GM12878 (cell line): ENCODE data around the gene TMEM178A. TPM values are rescaled to one million over a fixed set of nuclear protein-coding genes. Genes with fewer than 3 reads are reported as not detected.

Experiments used
- ATAC-seq: fragments of 200-7000 bp; cut with Tn5 transposase; 3 replicates; pipeline ENCODE4 v1.9.1; 2020; ENCODE audit warnings: mild to moderate bottlenecking, moderate library complexity
- BruUV-seq: library from RNA; stranded (reverse); fragments of 400-500 nt; replicated peaks from 2 replicates; lab custom pipeline; 2021; lab: Mats Ljungman, UMichigan
- CTCF ChIA-PET: fragments of 300-600 bp; sonication (Branson Sonifier 250); formaldehyde crosslinking; extraction: SDS; loops from one replicate; lab custom pipeline; 2021; ENCODE audit warnings: inconsistent platforms; lab: Yijun Ruan, JAX
- POLR2A ChIA-PET: fragments of 350-600 bp; formaldehyde crosslinking; extraction: SDS; loops from one replicate; lab custom pipeline; 2021; ENCODE audit warnings: inconsistent platforms; lab: Charles Lee
- RAD21 ChIA-PET: fragments of 300-600 bp; sonication (Branson Sonifier 250); formaldehyde crosslinking; loops from one replicate; lab custom pipeline; 2023; ENCODE audit warnings: antibody characterized with exemption; ENCODE audit not compliant: unreplicated experiment; lab: Charles Lee
- SMC1A ChIA-PET: fragments of 300-600 bp; sonication (Branson Sonifier 250); formaldehyde crosslinking; loops from one replicate; lab custom pipeline; 2023; ENCODE audit not compliant: unreplicated experiment, uncharacterized antibody; lab: Charles Lee
- DNase-seq: peaks from one replicate; pipeline ENCODE4 v3.0.0-alpha.2; 2011; ENCODE audit warnings: low read depth, low spot score
- FAIRE-seq: peaks from 3 replicates; lab custom pipeline; 2011; peaks lifted over from hg19 to GRCh38; lab: Jason Lieb, UNC
- H2AFZ ChIP-seq: 2 replicates; pipeline ENCODE4 v1.6.0; 2011; ENCODE audit warnings: low read depth, low read length, control low read depth; ENCODE audit not compliant: control insufficient read depth
- H3K27ac ChIP-seq: 2 replicates; pipeline ENCODE4 v1.5.1; 2011; ENCODE audit warnings: control low read depth; ENCODE audit not compliant: control insufficient read depth, insufficient read depth
- H3K27me3 ChIP-seq, 2 experiments: replicated peaks in 1 of 2; 2 replicates each; pipeline versions ENCODE4 v1.6.0 to v1.6.1; 2011; ENCODE audit warnings: low read length in 1 of 2; ENCODE audit not compliant: control insufficient read depth in 2 of 2, insufficient read depth in 2 of 2
- H3K36me3 ChIP-seq, 2 experiments: 2 replicates each; pipeline ENCODE4 v1.5.1; 2011; ENCODE audit warnings: low read length in 1 of 2; ENCODE audit not compliant: control insufficient read depth in 2 of 2, insufficient read depth in 2 of 2
- H3K4me1 ChIP-seq: 2 replicates; pipeline ENCODE4 v1.6.1; 2011; ENCODE audit warnings: mild to moderate bottlenecking, low read length, moderate library complexity, mixed read lengths; ENCODE audit not compliant: control insufficient read depth, insufficient read depth
- H3K4me2 ChIP-seq: 2 replicates; pipeline ENCODE4 v1.6.0; 2011; ENCODE audit warnings: control low read depth; ENCODE audit not compliant: control insufficient read depth, insufficient read depth
- H3K4me3 ChIP-seq: fragments of 200-600 bp; sonication (generic); 2 replicates; pipeline ENCODE4 v1.5.1; 2016
- H3K79me2 ChIP-seq: 2 replicates; pipeline ENCODE4 v1.6.0; 2011; ENCODE audit warnings: low read length; ENCODE audit not compliant: control insufficient read depth, insufficient read depth
- H3K9ac ChIP-seq: 2 replicates; pipeline ENCODE4 v1.8.0; 2011; ENCODE audit warnings: low read length, control low read depth, mixed read lengths; ENCODE audit not compliant: control insufficient read depth, insufficient read depth
- H3K9me3 ChIP-seq: replicated peaks from 3 replicates; pipeline ENCODE4 v1.5.1; 2011; ENCODE audit warnings: mild to moderate bottlenecking, low read length; ENCODE audit not compliant: control insufficient read depth, insufficient read depth
- H4K20me1 ChIP-seq: 2 replicates; pipeline ENCODE4 v1.6.0; 2011; ENCODE audit not compliant: control insufficient read depth, insufficient read depth
- EED ChIP-seq: sonication (generic); IDR thresholded peaks from 2 replicates; pipeline ENCODE4 v1.6.1; 2016; ENCODE audit warnings: antibody characterized with exemption, low read depth
- EP300 ChIP-seq, 2 experiments: fragments of 150-350 bp in 1 of 2; IDR thresholded peaks; 2 replicates each; pipeline ENCODE4 v1.6.1; 2011 to 2012; ENCODE audit warnings: low read depth in 2 of 2, low read length in 2 of 2, borderline replicate concordance in 1 of 2, improper control_type of control experiment in 1 of 2, inconsistent platforms in 1 of 2; ENCODE audit not compliant: control insufficient read depth in 1 of 2
- FOS ChIP-seq: IDR thresholded peaks from 3 replicates; pipeline ENCODE4 v1.6.1; 2011; ENCODE audit warnings: borderline replicate concordance; ENCODE audit not compliant: insufficient read length; ENCODE audit errors: extremely low read depth
- FOXK2 ChIP-seq: fragments of 450-650 bp; IDR thresholded peaks from 2 replicates; pipeline ENCODE4 v1.6.1; 2017; ENCODE audit warnings: mild to moderate bottlenecking, moderate library complexity
- GABPA ChIP-seq: IDR thresholded peaks from 2 replicates; pipeline ENCODE4 v1.6.1; 2014; ENCODE audit warnings: antibody characterized with exemption, low read depth, mild to moderate bottlenecking, inconsistent platforms
- IKZF1 ChIP-seq: fragments of 450-650 bp; conservative IDR thresholded peaks from 2 replicates; pipeline ENCODE4 v1.6.1; 2017; ENCODE audit warnings: antibody characterized with exemption, mild to moderate bottlenecking
- MXI1 ChIP-seq: fragments of 150-350 bp; IDR thresholded peaks from 2 replicates; pipeline ENCODE4 v1.6.1; 2011; ENCODE audit warnings: low read depth, mild to moderate bottlenecking, inconsistent platforms, low read length, improper control_type of control experiment
- MYC ChIP-seq: IDR thresholded peaks from 2 replicates; pipeline ENCODE4 v1.6.1; 2011; ENCODE audit warnings: mild to moderate bottlenecking, low read length, moderate library complexity, inconsistent platforms; ENCODE audit not compliant: insufficient read depth, insufficient replicate concordance, insufficient read length, severe bottlenecking
- RBBP5 ChIP-seq: fragments of 200-600 bp; sonication (generic); conservative IDR thresholded peaks from 2 replicates; pipeline ENCODE4 v1.6.1; 2016
- RCOR1 ChIP-seq: conservative IDR thresholded peaks from 2 replicates; pipeline ENCODE4 v1.6.1; 2012; ENCODE audit warnings: low read depth, low read length, improper control_type of control experiment
- RELA ChIP-seq: fragments of 450-650 bp; IDR thresholded peaks from 2 replicates; pipeline ENCODE4 v1.8.0; 2014; ENCODE audit warnings: borderline replicate concordance; ENCODE audit not compliant: partially characterized antibody
- SP1 ChIP-seq: IDR thresholded peaks from one replicate; pipeline ENCODE4 v1.6.1; 2011; ENCODE audit warnings: low read depth, low read length
- STAT3 ChIP-seq: IDR thresholded peaks from 2 replicates; pipeline ENCODE4 v1.6.1; 2011; ENCODE audit warnings: low read depth, low read length, improper control_type of control experiment
- TCF12 ChIP-seq: IDR thresholded peaks from 2 replicates; pipeline ENCODE4 v1.6.1; 2011; ENCODE audit warnings: low read depth, mild to moderate bottlenecking, low read length
- YY1 ChIP-seq: IDR thresholded peaks from 2 replicates; pipeline ENCODE4 v1.6.1; 2011; ENCODE audit warnings: low read depth, mild to moderate bottlenecking, low read length
- ZNF207 ChIP-seq: fragments of 450-650 bp; IDR thresholded peaks from 2 replicates; pipeline ENCODE4 v1.6.1; 2014; ENCODE audit warnings: antibody characterized with exemption, mild to moderate bottlenecking, borderline replicate concordance
- whole genome bisulfite sequencing: methylation state at CpG from one replicate; pipeline ENCODE4 v1.1.6; 2016; ENCODE audit warnings: low lambda C conversion rate; ENCODE audit not compliant: insufficient replicate concordance, insufficient coverage; ENCODE audit errors: missing lambda C conversion rate; 5-methylcytosine and 5-hydroxymethylcytosine counted together
- in situ Hi-C: fragments of 300-500 bp; cut with MboI; formaldehyde crosslinking; loops from 9 replicates; pipeline ENCODE4 v1.14.3; 2018; ENCODE audit warnings: mixed read lengths
- intact Hi-C: fragments of 100-400 bp; cut with micrococcal nuclease; formaldehyde crosslinking; loops from one replicate; pipeline ENCODE4 v1.14.2; 2022; ENCODE audit not compliant: unreplicated experiment
- polyA plus RNA-seq, 11 experiments: library from polyadenylated mRNA; depleted of rRNA in 4 of 11; unstranded in 6 of 11; stranded (reverse) in 5 of 11; fragments of >200 nt; fragmentation: Nextera tagmentation in 4 of 11; fragmentation: Illumina TruSeq in 1 of 11; extraction: Ambion mirVana in 4 of 11; extraction: Trizol in 1 of 11; gene quantifications; 1 replicate in 1 of 11; 2 replicates in 10 of 11; pipeline versions ENCODE4 v1.2.1 to v1.2.3, GENCODE V29; 2011 to 2016; ENCODE audit warnings: inconsistent platforms in 2 of 11, missing spikeins in 2 of 11, low read depth in 1 of 11
- total RNA-seq, 4 experiments: library from RNA; depleted of rRNA in 3 of 4; stranded (reverse); fragments of >200 nt in 3 of 4; fragmentation: Illumina TruSeq in 1 of 4; extraction: Trizol in 1 of 4; gene quantifications; 2 replicates each; pipeline versions ENCODE4 v1.2.1 to v1.2.3, GENCODE V29; 2013 to 2021

The TMEM178A gene
- total and polyA plus RNA-seq, 10 of the 15 experiments (the other 5 are each of a cell fraction or from before 2014, with no cell fraction given): not detected

GRCh38 chr2:39701137-39701536 lies 35.4 kb downstream of the TMEM178A start:
- CTCF ChIA-PET: no interaction called here
- Histone ChIP-seq H3K79me2 (no peaks in the 10 kb centered on the region), H3K4me1 (no peaks in the 10 kb centered on the region), H4K20me1 (no peaks in the 10 kb centered on the region), H2AFZ (no peak overlapping the region), H3K4me3 (no peak overlapping the region), H3K36me3 (no peaks in the 10 kb centered on the region), H3K27ac (no peak overlapping the region), H3K9ac (no peak overlapping the region), H3K9me3 (peaks cover 3% of the 10 kb centered on the region), H3K27me3 (no peaks in the 10 kb centered on the region)
- RAD21 ChIA-PET: no interaction called here
- 92% methylated on average over 1 of the region's 1 CpG for whole genome bisulfite sequencing
- POLR2A ChIA-PET: no interaction called here
- no peak for DNase-seq
- SMC1A ChIA-PET: interaction anchor here (0.7 kb wide), 1 partner anchor 164 kb away, joined by 4 read pairs; no protein-coding TSS in a partner anchor
- BruUV-seq: no TSS peak
- in situ Hi-C loops: no loop called here
- intact Hi-C loops: no loop called here
- TF ChIP-seq EED: no peak
- TF ChIP-seq YY1: no peak
- no peak for TF ChIP-seq FOXK2
- no peak for TF ChIP-seq MYC
- no peak for TF ChIP-seq RELA
- no peak for TF ChIP-seq RBBP5
- no peak for TF ChIP-seq IKZF1
- TF ChIP-seq GABPA: no peak
- no peak for TF ChIP-seq MXI1
- no peak for TF ChIP-seq TCF12
- TF ChIP-seq RCOR1: no peak
- no peak for TF ChIP-seq EP300 (IDR thresholded peaks at IDR 0.05; ENCODE audit: borderline replicate concordance in 1 of 2, control insufficient read depth in 1 of 2, low read depth in 2 of 2, low read length in 2 of 2)
- no peak for TF ChIP-seq ZNF207
- TF ChIP-seq STAT3: no peak
- TF ChIP-seq SP1: no peak
- no peak for TF ChIP-seq FOS
- TF ChIP-seq, all 136 proteins: peak for 0
- no peak for FAIRE-seq
- H3K4me2 ChIP-seq: no peak overlapping the region
- no peak for ATAC-seq
